Measurements from ENCODE around the gene SIVA1.

SIVA1 gene

DNA sequence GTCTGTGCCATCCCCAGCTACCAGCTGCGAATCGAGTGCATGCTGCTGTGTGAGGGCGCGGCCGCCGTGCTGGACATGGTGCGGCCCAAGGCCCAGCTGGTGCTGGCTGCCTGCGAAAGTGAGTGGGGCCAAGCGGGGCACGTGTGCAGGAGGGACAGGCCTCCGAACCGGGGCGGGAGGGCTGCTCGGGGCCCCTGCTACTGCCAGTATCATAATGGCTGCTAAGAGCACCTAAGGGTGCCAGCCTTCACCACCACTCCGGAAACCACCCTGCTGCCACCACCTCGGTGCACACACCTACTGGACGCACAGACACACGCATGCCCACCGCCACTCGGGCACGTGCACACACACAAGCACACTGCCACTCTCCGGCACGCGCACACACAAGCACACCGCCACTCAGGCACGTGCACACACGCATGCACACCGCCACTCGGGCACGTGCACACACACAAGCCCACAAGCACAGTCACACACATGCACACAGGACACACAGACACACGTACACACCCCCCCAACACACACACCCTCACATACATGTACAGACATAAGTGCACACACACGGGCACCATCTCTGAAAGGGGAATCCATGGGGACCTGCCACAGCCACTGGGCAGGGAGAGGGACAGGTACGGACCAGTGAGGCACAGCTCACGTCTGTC lies 42.7 kb upstream of the SIVA1 start:
- Histone ChIP-seq H3K9me3 (no peaks in the 10 kb centered on the region), H3K4me3 (no peak overlapping the region), H3K27me3 (no peaks in the 10 kb centered on the region), H3K27ac (peak overlapping the region in 1 of 2 donors; percentile 54), H3K4me1 (peaks cover 0 to 8% (median 4%) of the 10 kb centered on the region in 4 donors), H3K36me3 (peaks cover 69 to 80% (median 79%) of the 10 kb centered on the region in 3 donors)
- TF ChIP-seq, protein P1, sequence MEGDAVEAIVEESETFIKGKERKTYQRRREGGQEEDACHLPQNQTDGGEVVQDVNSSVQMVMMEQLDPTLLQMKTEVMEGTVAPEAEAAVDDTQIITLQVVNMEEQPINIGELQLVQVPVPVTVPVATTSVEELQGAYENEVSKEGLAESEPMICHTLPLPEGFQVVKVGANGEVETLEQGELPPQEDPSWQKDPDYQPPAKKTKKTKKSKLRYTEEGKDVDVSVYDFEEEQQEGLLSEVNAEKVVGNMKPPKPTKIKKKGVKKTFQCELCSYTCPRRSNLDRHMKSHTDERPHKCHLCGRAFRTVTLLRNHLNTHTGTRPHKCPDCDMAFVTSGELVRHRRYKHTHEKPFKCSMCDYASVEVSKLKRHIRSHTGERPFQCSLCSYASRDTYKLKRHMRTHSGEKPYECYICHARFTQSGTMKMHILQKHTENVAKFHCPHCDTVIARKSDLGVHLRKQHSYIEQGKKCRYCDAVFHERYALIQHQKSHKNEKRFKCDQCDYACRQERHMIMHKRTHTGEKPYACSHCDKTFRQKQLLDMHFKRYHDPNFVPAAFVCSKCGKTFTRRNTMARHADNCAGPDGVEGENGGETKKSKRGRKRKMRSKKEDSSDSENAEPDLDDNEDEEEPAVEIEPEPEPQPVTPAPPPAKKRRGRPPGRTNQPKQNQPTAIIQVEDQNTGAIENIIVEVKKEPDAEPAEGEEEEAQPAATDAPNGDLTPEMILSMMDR (IDR thresholded peaks at IDR 0.05), result no peak
- no peak for DNase-seq
- intact Hi-C loops (cut with DNase I; ENCODE audit: low total_unique reads), result no loop called here

DNA sequence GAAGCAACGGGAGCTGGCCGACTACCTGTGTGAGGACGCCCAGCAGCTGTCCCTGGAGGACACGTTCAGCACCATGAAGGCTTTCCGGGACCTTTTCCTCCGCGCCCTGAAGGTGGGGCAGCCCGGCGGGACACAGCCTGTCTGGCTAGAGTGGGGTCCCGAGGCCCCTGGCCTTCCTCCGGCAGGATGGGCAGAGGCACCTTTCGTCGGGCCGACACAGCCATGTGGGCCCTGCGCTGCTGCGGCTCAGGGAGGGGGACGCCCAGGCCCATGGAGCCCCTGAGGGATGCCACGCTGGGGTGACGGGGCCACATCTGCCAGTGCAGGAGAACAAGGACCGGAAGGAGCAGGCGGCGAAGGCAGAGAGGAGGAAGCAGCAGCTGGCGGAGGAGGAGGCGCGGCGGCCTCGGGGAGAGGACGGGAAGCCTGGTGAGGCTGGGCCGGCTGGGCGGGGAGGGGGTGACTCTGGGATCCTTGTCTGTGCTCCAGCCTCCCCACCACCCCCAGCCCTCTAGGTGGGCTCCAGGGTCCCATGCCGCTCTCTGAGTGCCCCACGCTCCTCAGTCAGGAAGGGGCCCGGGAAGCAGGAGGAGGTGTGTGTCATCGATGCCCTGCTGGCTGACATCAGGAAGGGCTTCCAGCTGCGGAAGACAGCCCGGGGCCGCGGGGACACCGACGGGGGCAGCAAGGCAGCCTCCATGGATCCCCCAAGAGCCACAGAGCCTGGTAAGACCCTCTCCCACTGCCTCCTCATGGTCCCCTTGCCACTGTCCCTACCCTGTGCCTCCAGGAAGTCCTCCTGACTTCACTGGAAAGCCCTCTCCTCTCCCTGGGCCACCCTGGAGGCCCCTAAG lies 39.8 kb upstream of the SIVA1 start:
- H3K27ac ChIP-seq, result peak overlapping the region in 1 of 2 donors; percentile 5
- intact Hi-C loops (cut with DNase I; ENCODE audit: low total_unique reads), result no loop called here
- peaks cover 0 to 8% (median 4%) of the 10 kb centered on the region in 4 donors for H3K4me1 ChIP-seq
- no peak for DNase-seq
- H3K27me3 ChIP-seq, result no peaks in the 10 kb centered on the region
- no peak overlapping the region for H3K4me3 ChIP-seq
- H3K9me3 ChIP-seq, result no peaks in the 10 kb centered on the region
- TF ChIP-seq, protein P1 (IDR thresholded peaks at IDR 0.05), result no peak
- peaks cover 73 to 88% (median 82%) of the 10 kb centered on the region in 3 donors for H3K36me3 ChIP-seq

DNA sequence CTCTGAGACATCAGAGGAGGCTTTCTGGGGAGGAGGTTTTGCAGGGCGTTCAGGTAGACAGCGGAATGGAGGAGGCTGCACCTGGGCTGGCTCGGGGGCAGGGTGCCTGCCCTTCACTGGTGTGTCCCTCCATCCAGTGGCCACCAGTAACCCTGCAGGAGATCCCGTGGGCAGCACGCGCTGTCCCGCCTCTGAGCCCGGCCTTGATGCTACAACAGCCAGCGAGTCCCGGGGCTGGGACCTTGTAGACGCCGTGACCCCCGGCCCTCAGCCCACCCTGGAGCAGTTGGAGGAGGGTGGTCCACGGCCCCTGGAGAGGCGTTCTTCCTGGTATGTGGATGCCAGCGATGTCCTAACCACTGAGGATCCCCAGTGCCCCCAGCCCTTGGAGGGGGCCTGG lies 38.9 kb upstream of the SIVA1 start:
- TF ChIP-seq, protein P1 (IDR thresholded peaks at IDR 0.05), result no peak
- no peak overlapping the region for H3K4me3 ChIP-seq
- no peak overlapping the region for H3K27ac ChIP-seq
- peaks cover 73 to 97% (median 88%) of the 10 kb centered on the region in 3 donors for H3K36me3 ChIP-seq
- no peaks in the 10 kb centered on the region for H3K27me3 ChIP-seq
- no peak for DNase-seq
- H3K4me1 ChIP-seq, result peaks cover 0 to 2% (median 0%) of the 10 kb centered on the region in 4 donors
- intact Hi-C loops (cut with DNase I; ENCODE audit: low total_unique reads), result no loop called here
- no peaks in the 10 kb centered on the region for H3K9me3 ChIP-seq

DNA sequence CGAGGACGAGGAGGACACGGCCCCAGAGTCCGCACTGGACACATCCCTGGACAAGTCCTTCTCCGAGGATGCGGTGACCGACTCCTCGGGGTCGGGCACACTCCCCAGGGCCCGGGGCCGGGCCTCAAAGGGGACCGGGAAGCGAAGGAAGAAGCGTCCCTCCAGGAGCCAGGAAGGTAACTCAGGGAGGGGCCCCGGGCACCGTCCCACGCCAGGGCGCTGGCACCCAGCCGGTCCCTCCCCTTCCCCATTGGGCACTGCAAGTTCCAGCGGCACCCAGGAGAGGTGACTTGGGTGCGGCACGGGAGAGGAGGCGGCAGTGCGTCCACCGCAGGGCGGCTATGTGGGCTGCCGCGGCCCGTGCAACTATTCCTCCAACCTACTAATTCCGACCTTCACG lies 38.3 kb upstream of the SIVA1 start:
- intact Hi-C loops (cut with DNase I; ENCODE audit: low total_unique reads), result no loop called here
- Histone ChIP-seq H3K27me3 (no peaks in the 10 kb centered on the region), H3K27ac (no peak overlapping the region), H3K4me1 (no peaks in the 10 kb centered on the region), H3K36me3 (peaks cover 72 to 99% (median 88%) of the 10 kb centered on the region in 3 donors), H3K9me3 (no peaks in the 10 kb centered on the region), H3K4me3 (no peak overlapping the region)
- TF ChIP-seq, protein P1 (IDR thresholded peaks at IDR 0.05), result no peak
- no peak for DNase-seq

DNA sequence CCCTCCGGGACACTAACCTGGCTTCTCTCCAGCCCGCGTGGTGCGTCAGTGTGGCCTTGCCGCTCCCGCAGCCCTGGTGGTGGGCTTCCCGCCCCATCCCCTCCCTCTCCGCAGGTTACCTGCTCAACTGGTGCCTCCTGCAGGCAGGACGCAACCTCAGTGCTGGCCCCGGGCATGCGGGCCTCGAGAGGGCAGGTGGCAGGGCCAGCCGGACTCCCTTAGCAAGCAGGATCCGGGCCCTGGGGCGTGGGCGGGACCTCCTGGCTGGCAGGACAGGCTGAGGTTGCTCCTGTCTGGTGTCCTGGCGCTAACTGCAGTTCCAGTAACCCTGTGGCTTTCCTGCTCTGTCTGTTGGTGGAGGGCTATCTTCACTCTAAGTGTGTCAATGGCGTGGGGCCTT lies 37.5 kb upstream of the SIVA1 start:
- Histone ChIP-seq H3K4me3 (no peak overlapping the region), H3K36me3 (peaks cover 66 to 96% (median 86%) of the 10 kb centered on the region in 3 donors), H3K4me1 (no peaks in the 10 kb centered on the region), H3K9me3 (no peaks in the 10 kb centered on the region), H3K27ac (no peak overlapping the region), H3K27me3 (no peaks in the 10 kb centered on the region)
- intact Hi-C loops (cut with DNase I; ENCODE audit: low total_unique reads), result no loop called here
- TF ChIP-seq, protein P1 (IDR thresholded peaks at IDR 0.05), result no peak
- no peak for DNase-seq

Data from tibial artery (tissue), 4 donors.